Common myeloid progenitor, CD34-positive (primary cell): ENCODE measurements around the gene CCDC97.

ENCODE experiments used
- CTCF ChIA-PET: fragments of 350-600 bp; sonication (Branson Sonifier 250); formaldehyde crosslinking; loops from one replicate; lab custom pipeline; 2021; ENCODE audit warnings: antibody characterized with exemption; lab: Charles Lee
- POLR2A ChIA-PET: fragments of 350-600 bp; sonication (Branson Sonifier 250); formaldehyde crosslinking; loops from one replicate; lab custom pipeline; 2021; ENCODE audit warnings: antibody characterized with exemption; lab: Charles Lee
- DNase-seq, 3 donors: peaks; one replicate each; pipeline versions ENCODE4 v3.0.0 to v3.0.0-alpha.2; 2013
- H3K27ac ChIP-seq, 2 experiments: 1 replicate in 1 of 2; 2 replicates in 1 of 2; pipeline ENCODE4 v1.7.0; 2013; ENCODE audit warnings: inconsistent platforms in 2 of 2, low read length in 2 of 2, mild to moderate bottlenecking in 2 of 2, low read depth in 1 of 2, moderate library complexity in 1 of 2; ENCODE audit not compliant: severe bottlenecking in 2 of 2, insufficient read depth in 1 of 2, poor library complexity in 1 of 2
- H3K27me3 ChIP-seq, 5 experiments: replicated peaks in 2 of 5; 1 replicate in 3 of 5; 2 replicates in 2 of 5; pipeline versions ENCODE4 v1.6.1 to v1.7.0; 2013; ENCODE audit warnings: low read length in 4 of 5, mild to moderate bottlenecking in 2 of 5, moderate library complexity in 2 of 5, inconsistent platforms in 1 of 5; ENCODE audit not compliant: insufficient read depth in 5 of 5, control insufficient read depth in 4 of 5
- H3K36me3 ChIP-seq, 4 experiments: 1 replicate in 2 of 4; 2 replicates in 2 of 4; pipeline versions ENCODE4 v1.6.1 to v1.7.0; 2013; ENCODE audit warnings: low read length in 3 of 4, control low read depth in 1 of 4, mild to moderate bottlenecking in 1 of 4; ENCODE audit not compliant: control insufficient read depth in 4 of 4, insufficient read depth in 4 of 4
- H3K4me1 ChIP-seq, 4 experiments: 1 replicate in 3 of 4; 2 replicates in 1 of 4; pipeline versions ENCODE4 v1.6.1 to v1.7.1; 2013; ENCODE audit warnings: low read length in 3 of 4, mild to moderate bottlenecking in 3 of 4, control low read depth in 1 of 4, inconsistent platforms in 1 of 4, moderate library complexity in 1 of 4; ENCODE audit not compliant: control insufficient read depth in 4 of 4, insufficient read depth in 4 of 4; ENCODE audit errors: control extremely low read depth in 1 of 4
- H3K4me3 ChIP-seq, 7 experiments: 1 replicate in 4 of 7; 2 replicates in 3 of 7; pipeline versions ENCODE4 v1.5.1 to v1.7.0; 2013; ENCODE audit warnings: mild to moderate bottlenecking in 7 of 7, low read length in 6 of 7, moderate library complexity in 6 of 7, inconsistent platforms in 2 of 7, low read depth in 2 of 7, control low read depth in 1 of 7; ENCODE audit not compliant: insufficient read depth in 4 of 7, control insufficient read depth in 1 of 7; ENCODE audit errors: extremely low read depth in 1 of 7
- H3K9me3 ChIP-seq, 5 experiments: 1 replicate in 4 of 5; 2 replicates in 1 of 5; pipeline versions ENCODE4 v1.6.1 to v1.7.1; 2013; ENCODE audit warnings: low read length in 4 of 5, mild to moderate bottlenecking in 2 of 5, inconsistent platforms in 1 of 5, low read depth in 1 of 5, moderate library complexity in 1 of 5; ENCODE audit not compliant: control insufficient read depth in 4 of 5, insufficient read depth in 2 of 5; ENCODE audit errors: control extremely low read depth in 1 of 5
- WGBS: methylation state at CpG from one replicate; pipeline ENCODE4 v1.1.5; 2013; ENCODE audit not compliant: insufficient coverage; 5-methylcytosine and 5-hydroxymethylcytosine counted together

The CCDC97 gene

GRCh38 chr19:41372501-41372900, 62.5 kb downstream of the CCDC97 start:
- no peak overlapping the region for H3K4me3 ChIP-seq
- WGBS = no CpG with 5 or more reads among the region's 2 CpGs
- CTCF ChIA-PET = interaction anchor here (1.6 to 2.1 kb wide), 2 partner anchors 9 to 45 kb away, joined by 4 to 6 read pairs; partner anchors contain the start of gene B9D2
- DNase-seq = no peak
- H3K27me3 ChIP-seq = no peaks in the 10 kb centered on the region
- peaks cover 3 to 40% (median 24%) of the 10 kb centered on the region in 4 experiments for H3K4me1 ChIP-seq
- no peaks in the 10 kb centered on the region for H3K9me3 ChIP-seq
- H3K36me3 ChIP-seq = peaks cover 0 to 3% (median 0%) of the 10 kb centered on the region in 4 experiments
- POLR2A ChIA-PET = no interaction called here
- H3K27ac ChIP-seq = no peak overlapping the region

GRCh38 chr19:41373993-41374392, 64.0 kb downstream of the CCDC97 start:
- H3K4me1 ChIP-seq = peaks cover 3 to 35% (median 18%) of the 10 kb centered on the region in 4 experiments
- CTCF ChIA-PET = no interaction called here
- POLR2A ChIA-PET = no interaction called here
- H3K27ac ChIP-seq = no peak overlapping the region
- no peak for DNase-seq
- no peaks in the 10 kb centered on the region for H3K9me3 ChIP-seq
- 93% methylated on average over 9 of the region's 12 CpGs for WGBS
- no peak overlapping the region for H3K4me3 ChIP-seq
- no peaks in the 10 kb centered on the region for H3K27me3 ChIP-seq
- H3K36me3 ChIP-seq = peaks cover 0 to 6% (median 0%) of the 10 kb centered on the region in 4 experiments
